Measurements from ENCODE around the gene KCP. TPM values are rescaled to one million over a fixed set of nuclear protein-coding genes. Genes with fewer than 3 reads are reported as not detected.

The KCP gene
- polyA plus RNA-seq, 1 donor from 2014 or later, result 0.31 TPM

DNA sequence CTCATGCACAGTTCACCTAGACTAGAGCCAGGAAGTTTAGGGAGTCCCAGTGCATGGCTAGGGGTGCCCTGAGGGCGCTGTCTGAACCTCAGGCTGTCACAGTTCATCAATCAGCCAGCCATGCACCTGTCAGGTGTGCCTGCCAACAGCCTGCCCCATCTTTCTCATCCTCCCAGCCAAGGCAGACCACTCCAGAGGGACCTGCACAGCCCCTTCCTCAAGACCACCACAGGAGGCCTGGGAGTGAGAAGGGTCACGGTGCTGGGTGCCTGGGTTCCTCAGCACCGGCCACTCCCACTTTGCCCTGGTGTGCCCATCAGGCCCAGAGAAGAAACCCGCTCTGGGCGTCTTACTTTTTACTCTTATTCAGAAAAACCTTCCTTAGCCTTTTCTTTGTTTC lies 39.5 kb downstream of the KCP start:
- TF ChIP-seq MXI1 (conservative IDR thresholded peaks at IDR 0.05; ENCODE audit: poor library complexity, severe bottlenecking), result no peak
- TF ChIP-seq TAF1 (IDR thresholded peaks at IDR 0.05; ENCODE audit: low read depth), result no peak
- TF ChIP-seq, protein P1, sequence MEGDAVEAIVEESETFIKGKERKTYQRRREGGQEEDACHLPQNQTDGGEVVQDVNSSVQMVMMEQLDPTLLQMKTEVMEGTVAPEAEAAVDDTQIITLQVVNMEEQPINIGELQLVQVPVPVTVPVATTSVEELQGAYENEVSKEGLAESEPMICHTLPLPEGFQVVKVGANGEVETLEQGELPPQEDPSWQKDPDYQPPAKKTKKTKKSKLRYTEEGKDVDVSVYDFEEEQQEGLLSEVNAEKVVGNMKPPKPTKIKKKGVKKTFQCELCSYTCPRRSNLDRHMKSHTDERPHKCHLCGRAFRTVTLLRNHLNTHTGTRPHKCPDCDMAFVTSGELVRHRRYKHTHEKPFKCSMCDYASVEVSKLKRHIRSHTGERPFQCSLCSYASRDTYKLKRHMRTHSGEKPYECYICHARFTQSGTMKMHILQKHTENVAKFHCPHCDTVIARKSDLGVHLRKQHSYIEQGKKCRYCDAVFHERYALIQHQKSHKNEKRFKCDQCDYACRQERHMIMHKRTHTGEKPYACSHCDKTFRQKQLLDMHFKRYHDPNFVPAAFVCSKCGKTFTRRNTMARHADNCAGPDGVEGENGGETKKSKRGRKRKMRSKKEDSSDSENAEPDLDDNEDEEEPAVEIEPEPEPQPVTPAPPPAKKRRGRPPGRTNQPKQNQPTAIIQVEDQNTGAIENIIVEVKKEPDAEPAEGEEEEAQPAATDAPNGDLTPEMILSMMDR (IDR thresholded peaks at IDR 0.05; ENCODE audit: poor library complexity, severe bottlenecking), result no peak
- no peak overlapping the region for H3K9ac ChIP-seq (ENCODE audit: low read length)

DNA sequence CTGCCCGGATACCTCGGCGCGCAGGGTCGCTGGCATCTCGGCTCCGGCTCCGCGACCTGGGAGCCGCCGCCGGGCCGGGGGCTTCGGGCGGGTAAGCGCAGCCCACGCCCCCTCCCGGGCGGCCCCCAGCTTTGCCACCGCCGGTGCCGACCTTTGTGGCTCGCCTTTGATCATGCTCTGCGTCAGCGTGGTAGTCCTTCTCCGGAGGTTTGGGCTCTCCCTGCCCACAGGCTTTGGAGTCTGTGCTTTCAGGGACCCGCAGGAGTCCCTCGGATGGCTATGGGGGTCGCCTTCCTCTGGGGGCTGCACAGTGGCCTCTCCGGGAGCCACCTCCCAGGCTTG lies 40.6 kb downstream of the KCP start:
- Histone ChIP-seq H4K20me1 (ENCODE audit: insufficient read depth) (no peaks in the 10 kb centered on the region), H3K4me3 (ENCODE audit: low read length) (peak overlapping the region; percentile 67), H3K9me3 (ENCODE audit: low read length) (no peaks in the 10 kb centered on the region), H3K36me3 (ENCODE audit: insufficient read depth, low read length) (no peaks in the 10 kb centered on the region), H3K27me3 (ENCODE audit: insufficient read depth, low read depth, low read length) (peaks cover 27% of the 10 kb centered on the region), H3K9me2 (ENCODE audit: insufficient read depth, low read length) (no peaks in the 10 kb centered on the region), H3K79me2 (replicated peaks; ENCODE audit: insufficient read depth, low read length) (no peaks in the 10 kb centered on the region), H3F3A (ENCODE audit: insufficient read depth, low read length, poor library complexity, severe bottlenecking) (no peaks in the 10 kb centered on the region), H3K27ac (ENCODE audit: low read length) (no peak overlapping the region), H3K4me2 (ENCODE audit: low read length) (no peak overlapping the region), H2AFZ (ENCODE audit: low read depth, low read length) (no peak overlapping the region), H3K9ac (ENCODE audit: low read length) (no peak overlapping the region)
- TF ChIP-seq POLR2AphosphoS5 (IDR thresholded peaks at IDR 0.05) (no peak), RAD21 (conservative IDR thresholded peaks at IDR 0.05) (no peak), EZH2 (IDR thresholded peaks at IDR 0.05; ENCODE audit: borderline replicate concordance, insufficient read depth, low read length, poor library complexity, severe bottlenecking) (no peak), EP300 (conservative IDR thresholded peaks at IDR 0.05; ENCODE audit: poor library complexity, severe bottlenecking) (no peak), SMC3 (conservative IDR thresholded peaks at IDR 0.05; ENCODE audit: poor library complexity) (no peak), MXI1 (conservative IDR thresholded peaks at IDR 0.05; ENCODE audit: poor library complexity, severe bottlenecking) (no peak), TAF1 (IDR thresholded peaks at IDR 0.05; ENCODE audit: low read depth) (no peak)
- TF ChIP-seq, protein P1 (IDR thresholded peaks at IDR 0.05; ENCODE audit: poor library complexity, severe bottlenecking), result no peak
- TF ChIP-seq, protein P2, sequence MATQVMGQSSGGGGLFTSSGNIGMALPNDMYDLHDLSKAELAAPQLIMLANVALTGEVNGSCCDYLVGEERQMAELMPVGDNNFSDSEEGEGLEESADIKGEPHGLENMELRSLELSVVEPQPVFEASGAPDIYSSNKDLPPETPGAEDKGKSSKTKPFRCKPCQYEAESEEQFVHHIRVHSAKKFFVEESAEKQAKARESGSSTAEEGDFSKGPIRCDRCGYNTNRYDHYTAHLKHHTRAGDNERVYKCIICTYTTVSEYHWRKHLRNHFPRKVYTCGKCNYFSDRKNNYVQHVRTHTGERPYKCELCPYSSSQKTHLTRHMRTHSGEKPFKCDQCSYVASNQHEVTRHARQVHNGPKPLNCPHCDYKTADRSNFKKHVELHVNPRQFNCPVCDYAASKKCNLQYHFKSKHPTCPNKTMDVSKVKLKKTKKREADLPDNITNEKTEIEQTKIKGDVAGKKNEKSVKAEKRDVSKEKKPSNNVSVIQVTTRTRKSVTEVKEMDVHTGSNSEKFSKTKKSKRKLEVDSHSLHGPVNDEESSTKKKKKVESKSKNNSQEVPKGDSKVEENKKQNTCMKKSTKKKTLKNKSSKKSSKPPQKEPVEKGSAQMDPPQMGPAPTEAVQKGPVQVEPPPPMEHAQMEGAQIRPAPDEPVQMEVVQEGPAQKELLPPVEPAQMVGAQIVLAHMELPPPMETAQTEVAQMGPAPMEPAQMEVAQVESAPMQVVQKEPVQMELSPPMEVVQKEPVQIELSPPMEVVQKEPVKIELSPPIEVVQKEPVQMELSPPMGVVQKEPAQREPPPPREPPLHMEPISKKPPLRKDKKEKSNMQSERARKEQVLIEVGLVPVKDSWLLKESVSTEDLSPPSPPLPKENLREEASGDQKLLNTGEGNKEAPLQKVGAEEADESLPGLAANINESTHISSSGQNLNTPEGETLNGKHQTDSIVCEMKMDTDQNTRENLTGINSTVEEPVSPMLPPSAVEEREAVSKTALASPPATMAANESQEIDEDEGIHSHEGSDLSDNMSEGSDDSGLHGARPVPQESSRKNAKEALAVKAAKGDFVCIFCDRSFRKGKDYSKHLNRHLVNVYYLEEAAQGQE (IDR thresholded peaks at IDR 0.05; ENCODE audit: borderline replicate concordance), result no peak

More for the DNA sequence above, 39.5 kb downstream of the KCP start:
- no peak overlapping the region for H3K27ac ChIP-seq (ENCODE audit: low read length)
- H3K79me2 ChIP-seq (replicated peaks; ENCODE audit: insufficient read depth, low read length), result no peaks in the 10 kb centered on the region
- H2AFZ ChIP-seq (ENCODE audit: low read depth, low read length), result no peak overlapping the region
- H3K9me3 ChIP-seq (ENCODE audit: low read length), result no peaks in the 10 kb centered on the region
- peaks cover 27% of the 10 kb centered on the region for H3K27me3 ChIP-seq (ENCODE audit: insufficient read depth, low read depth, low read length)
- no peak overlapping the region for H3K4me3 ChIP-seq (ENCODE audit: low read length)
- H4K20me1 ChIP-seq (ENCODE audit: insufficient read depth), result no peaks in the 10 kb centered on the region
- H3K9me2 ChIP-seq (ENCODE audit: insufficient read depth, low read length), result no peaks in the 10 kb centered on the region
- H3K36me3 ChIP-seq (ENCODE audit: insufficient read depth, low read length), result no peaks in the 10 kb centered on the region
- H3F3A ChIP-seq (ENCODE audit: insufficient read depth, low read length, poor library complexity, severe bottlenecking), result no peaks in the 10 kb centered on the region
- no peak overlapping the region for H3K4me2 ChIP-seq (ENCODE audit: low read length)
